Thoracic aorta (tissue), 2 donors: ENCODE measurements around the gene CIAO2A. TPM values are rescaled to one million over a fixed set of nuclear protein-coding genes. Genes with fewer than 3 reads are reported as not detected.

Source experiments
- ATAC-seq: fragments of 150-250 bp; one replicate; pipeline ENCODE4 v1.8.0; 2017; ENCODE audit warnings: low read depth; ENCODE audit not compliant: insufficient number of reproducible peaks, low FRiP score
- DNase-seq: peaks from one replicate; pipeline ENCODE4 v3.0.0-alpha.2; 2020; ENCODE audit warnings: low spot score
- H3K27ac ChIP-seq, 2 donors: fragments of 200-600 bp; sonication (generic); 1 replicate in 1 of 2; 2 replicates in 1 of 2; pipeline ENCODE4 v1.5.1; 2016; ENCODE audit warnings: mild to moderate bottlenecking in 2 of 2, moderate library complexity in 2 of 2
- H3K27me3 ChIP-seq: fragments of 200-600 bp; sonication (generic); replicated peaks from 2 replicates; pipeline ENCODE4 v1.6.0; 2016; ENCODE audit warnings: mild to moderate bottlenecking; ENCODE audit not compliant: insufficient read depth
- H3K36me3 ChIP-seq: fragments of 200-600 bp; sonication (generic); one replicate; pipeline ENCODE4 v1.5.1; 2016
- H3K4me1 ChIP-seq, 2 donors: fragments of 200-600 bp; sonication (generic); 1 replicate in 1 of 2; 2 replicates in 1 of 2; pipeline versions ENCODE4 v1.5.1 to v1.6.0; 2016; ENCODE audit warnings: low read depth in 2 of 2, mild to moderate bottlenecking in 1 of 2; ENCODE audit not compliant: control insufficient read depth in 1 of 2
- H3K4me3 ChIP-seq: fragments of 200-600 bp; sonication (generic); 2 replicates; pipeline ENCODE4 v1.5.1; 2016; ENCODE audit warnings: mild to moderate bottlenecking
- H3K9me3 ChIP-seq: fragments of 200-600 bp; sonication (generic); 2 replicates; pipeline ENCODE4 v1.5.1; 2016
- total RNA-seq, 2 donors: library from RNA; depleted of rRNA; stranded (reverse); fragments of >200 nt; gene quantifications; one replicate each; pipeline versions ENCODE4 v1.1.0 to v1.2.3, GENCODE V29; 2016
- TF ChIP-seq, protein P1 (sequence below): fragments of 200-600 bp; sonication (generic); IDR thresholded peaks from one replicate; pipeline ENCODE4 v1.5.1; 2019; ENCODE audit warnings: antibody characterized with exemption

CIAO2A gene
- total RNA-seq, 2 donors from 2014 or later = 16.9 to 24.4 TPM

DNA sequence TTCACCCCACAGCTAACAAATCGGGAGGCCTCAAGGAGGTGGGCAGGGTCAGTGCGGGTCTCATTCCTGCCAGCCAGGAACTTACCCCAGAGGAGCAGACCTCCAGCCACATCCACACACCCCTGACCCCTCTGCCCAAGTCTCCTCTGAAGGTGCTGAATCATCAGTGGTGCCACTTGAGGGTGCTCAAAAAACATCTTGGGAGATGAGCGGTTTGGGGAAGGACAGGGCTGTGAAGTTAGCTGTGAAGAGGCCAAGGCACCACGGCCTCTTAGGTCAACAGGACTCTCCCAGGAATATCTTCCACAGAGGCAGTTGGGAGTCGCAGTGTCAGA is 48.6 kb downstream of the CIAO2A start:
- H3K9me3 ChIP-seq = no peaks in the 10 kb centered on the region
- DNase-seq (no peak), ATAC-seq (no peak)
- no peak overlapping the region for H3K4me3 ChIP-seq
- TF ChIP-seq, protein P1, sequence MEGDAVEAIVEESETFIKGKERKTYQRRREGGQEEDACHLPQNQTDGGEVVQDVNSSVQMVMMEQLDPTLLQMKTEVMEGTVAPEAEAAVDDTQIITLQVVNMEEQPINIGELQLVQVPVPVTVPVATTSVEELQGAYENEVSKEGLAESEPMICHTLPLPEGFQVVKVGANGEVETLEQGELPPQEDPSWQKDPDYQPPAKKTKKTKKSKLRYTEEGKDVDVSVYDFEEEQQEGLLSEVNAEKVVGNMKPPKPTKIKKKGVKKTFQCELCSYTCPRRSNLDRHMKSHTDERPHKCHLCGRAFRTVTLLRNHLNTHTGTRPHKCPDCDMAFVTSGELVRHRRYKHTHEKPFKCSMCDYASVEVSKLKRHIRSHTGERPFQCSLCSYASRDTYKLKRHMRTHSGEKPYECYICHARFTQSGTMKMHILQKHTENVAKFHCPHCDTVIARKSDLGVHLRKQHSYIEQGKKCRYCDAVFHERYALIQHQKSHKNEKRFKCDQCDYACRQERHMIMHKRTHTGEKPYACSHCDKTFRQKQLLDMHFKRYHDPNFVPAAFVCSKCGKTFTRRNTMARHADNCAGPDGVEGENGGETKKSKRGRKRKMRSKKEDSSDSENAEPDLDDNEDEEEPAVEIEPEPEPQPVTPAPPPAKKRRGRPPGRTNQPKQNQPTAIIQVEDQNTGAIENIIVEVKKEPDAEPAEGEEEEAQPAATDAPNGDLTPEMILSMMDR = no peak
- no peaks in the 10 kb centered on the region for H3K36me3 ChIP-seq
- no peak overlapping the region for H3K27ac ChIP-seq
- no peaks in the 10 kb centered on the region for H3K27me3 ChIP-seq
- peaks cover 5 to 12% of the 10 kb centered on the region in 2 donors for H3K4me1 ChIP-seq

DNA sequence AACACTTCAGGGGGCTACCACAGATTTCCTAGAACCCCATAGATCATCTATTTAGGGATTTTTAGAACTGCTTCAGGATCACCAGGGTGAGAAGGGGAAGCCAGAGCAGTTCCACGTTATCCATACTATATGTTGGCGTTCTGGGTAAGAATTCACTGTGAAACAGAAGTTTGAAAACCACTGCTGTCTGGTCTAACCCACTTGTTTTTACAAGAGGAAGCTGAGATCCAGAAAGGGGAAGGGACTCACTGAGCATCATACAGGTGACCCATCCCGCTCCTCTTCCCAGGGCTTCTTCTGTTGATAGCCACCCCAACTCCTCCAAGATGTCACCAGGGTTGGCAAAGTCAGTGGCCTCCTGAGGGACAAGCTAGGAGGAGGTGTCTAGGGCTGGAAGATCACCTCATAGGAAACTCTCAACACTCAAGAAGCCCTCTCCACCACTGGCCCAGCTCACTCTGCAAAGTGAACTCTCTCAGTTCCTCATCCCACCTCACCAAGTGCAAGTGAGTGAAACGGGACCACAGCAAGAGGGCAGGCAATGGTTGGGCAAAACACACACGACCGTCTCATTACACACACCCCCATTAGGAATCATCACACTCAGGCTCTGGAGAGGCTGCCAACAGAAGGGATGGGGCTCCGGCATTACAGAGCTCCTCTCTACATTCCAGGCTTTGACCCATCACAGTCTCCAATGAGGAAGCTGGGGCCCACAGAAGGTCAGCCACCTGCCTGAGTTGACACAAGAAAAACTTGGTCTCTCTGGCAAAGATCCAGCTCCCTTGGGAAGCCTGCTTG is 49.1 kb downstream of the CIAO2A start:
- Histone ChIP-seq H3K27me3 (no peaks in the 10 kb centered on the region), H3K36me3 (no peaks in the 10 kb centered on the region), H3K27ac (no peak overlapping the region), H3K9me3 (no peaks in the 10 kb centered on the region), H3K4me3 (no peak overlapping the region), H3K4me1 (peaks cover 5 to 12% of the 10 kb centered on the region in 2 donors)
- TF ChIP-seq, protein P1 = no peak
- ATAC-seq (no peak), DNase-seq (no peak)

DNA sequence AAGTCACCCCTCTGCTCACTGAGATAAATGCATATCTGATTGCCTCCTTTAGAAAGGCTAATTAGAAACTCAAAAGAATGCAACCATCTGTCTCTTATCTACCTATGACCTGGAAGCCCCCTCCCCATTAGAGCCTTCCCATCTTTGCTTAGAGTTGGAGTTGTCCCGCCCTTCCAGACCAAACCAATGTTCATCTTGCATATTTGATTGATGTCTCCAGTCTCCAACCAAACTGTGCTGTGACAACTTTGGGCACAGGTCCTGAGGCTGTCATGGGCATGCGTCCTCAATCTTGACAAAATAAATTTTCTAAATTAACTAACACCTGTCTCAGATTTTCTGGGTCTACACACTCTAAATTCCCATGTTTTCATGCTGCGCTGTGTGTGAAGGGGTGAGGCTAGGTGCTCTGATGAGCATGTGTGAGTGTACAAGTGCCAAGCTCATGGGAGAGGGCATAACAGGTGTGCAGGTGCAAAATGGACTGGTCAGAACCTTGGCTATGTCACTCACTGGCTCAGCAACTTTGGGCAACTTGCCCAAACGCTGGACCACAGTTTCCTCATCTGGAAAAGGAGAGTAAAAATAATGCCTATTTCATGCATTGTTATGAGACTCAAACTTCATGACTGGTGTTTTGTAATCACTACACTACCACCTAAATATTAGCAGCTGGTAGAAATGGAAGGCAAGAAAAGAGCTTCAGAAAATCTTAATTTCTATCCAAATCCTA is 54.6 kb downstream of the CIAO2A start:
- no peak overlapping the region for H3K4me3 ChIP-seq
- H3K9me3 ChIP-seq = no peaks in the 10 kb centered on the region
- no peaks in the 10 kb centered on the region for H3K36me3 ChIP-seq
- H3K27ac ChIP-seq = no peak overlapping the region
- DNase-seq = no peak
- ATAC-seq = no peak
- H3K27me3 ChIP-seq = no peaks in the 10 kb centered on the region
- TF ChIP-seq, protein P1 = no peak
- no peaks in the 10 kb centered on the region for H3K4me1 ChIP-seq

DNA sequence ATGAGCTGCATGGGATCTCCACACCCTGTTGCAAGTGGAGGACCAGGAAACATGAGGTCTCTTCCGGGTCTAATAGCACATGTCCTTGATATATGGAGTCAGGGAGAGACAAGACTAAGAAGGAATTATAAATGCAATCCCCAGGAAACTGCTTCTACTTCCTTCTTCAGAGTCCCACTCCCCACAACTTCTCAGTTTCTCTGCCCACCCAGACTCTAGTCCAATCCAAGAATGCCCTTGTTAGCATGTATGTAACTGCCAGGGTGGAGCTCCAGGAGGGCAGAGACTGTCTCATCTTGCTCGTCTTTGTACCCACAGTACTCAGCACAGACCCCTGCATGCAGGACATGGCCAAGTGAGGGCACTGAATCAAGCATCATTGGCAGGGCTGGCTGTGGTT is 55.7 kb downstream of the CIAO2A start:
- no peaks in the 10 kb centered on the region for H3K36me3 ChIP-seq
- no peaks in the 10 kb centered on the region for H3K9me3 ChIP-seq
- no peak for ATAC-seq
- H3K27ac ChIP-seq = no peak overlapping the region
- H3K27me3 ChIP-seq = no peaks in the 10 kb centered on the region
- H3K4me3 ChIP-seq = no peak overlapping the region
- TF ChIP-seq, protein P1 = no peak
- DNase-seq = no peak
- no peaks in the 10 kb centered on the region for H3K4me1 ChIP-seq

DNA sequence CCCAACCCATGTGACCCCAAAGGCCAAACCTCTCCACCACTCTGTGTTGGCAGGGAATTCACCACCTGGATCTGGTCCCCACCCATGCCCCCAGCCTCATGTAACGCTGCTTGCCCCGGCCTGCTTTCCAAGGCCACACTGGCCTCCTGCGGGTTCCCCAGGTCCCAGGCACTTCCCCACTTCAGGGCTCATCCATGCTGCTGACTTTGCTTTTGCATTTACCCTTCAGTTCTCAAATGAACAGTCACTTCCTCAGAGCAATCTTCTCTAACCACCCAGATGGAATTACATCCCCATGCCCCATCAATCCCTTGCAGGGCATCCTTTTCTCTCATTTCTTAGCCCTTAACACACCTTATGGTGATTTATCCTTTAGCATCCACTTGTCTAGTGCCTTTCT is 56.5 kb downstream of the CIAO2A start:
- Histone ChIP-seq H3K9me3 (no peaks in the 10 kb centered on the region), H3K4me1 (no peaks in the 10 kb centered on the region), H3K36me3 (no peaks in the 10 kb centered on the region), H3K4me3 (no peak overlapping the region), H3K27me3 (no peaks in the 10 kb centered on the region), H3K27ac (no peak overlapping the region)
- DNase-seq (no peak), ATAC-seq (no peak)
- TF ChIP-seq, protein P1 = no peak
